ENCODE measurements around the gene FHIT. TPM values are rescaled to one million over a fixed set of nuclear protein-coding genes. Genes with fewer than 3 reads are reported as not detected.

FHIT gene
- polyA plus RNA-seq, 1 of the 3 experiments (the other 2 are of a cell fraction), result 0.41 TPM

DNA sequence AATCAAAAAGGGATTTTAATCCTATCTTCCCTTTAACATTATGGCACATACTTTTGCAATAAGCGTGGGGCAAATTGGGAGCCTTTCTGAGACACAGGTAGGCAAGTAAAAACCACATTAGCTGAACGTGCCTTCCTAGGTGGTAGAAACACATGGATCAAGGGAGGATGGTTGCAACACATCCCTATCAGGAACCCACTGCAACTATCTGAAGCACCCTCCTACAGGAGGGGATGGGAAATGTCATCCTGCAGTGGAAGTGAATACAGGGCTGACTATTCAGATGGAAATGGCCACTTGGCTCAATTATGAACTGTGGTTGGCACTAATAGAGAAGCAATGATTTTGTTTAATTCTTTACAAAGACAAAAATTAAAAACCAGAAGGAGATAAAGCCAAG lies 826.3 kb downstream of the FHIT start:
- Histone ChIP-seq H3K27me3 (ENCODE audit: insufficient read depth) (no peaks in the 10 kb centered on the region), H4K20me1 (ENCODE audit: insufficient read depth) (no peaks in the 10 kb centered on the region), H3K4me2 (no peak overlapping the region), H3K4me1 (ENCODE audit: control insufficient read depth in 1 of 2, insufficient read depth in 2 of 2, low read depth in 1 of 2, low read length in 1 of 2) (no peaks in the 10 kb centered on the region), H3K36me3 (replicated peaks in 1 of 2; ENCODE audit: control insufficient read depth in 1 of 2, insufficient read depth in 2 of 2, low read length in 1 of 2) (no peaks in the 10 kb centered on the region), H3K79me2 (ENCODE audit: insufficient read depth) (no peaks in the 10 kb centered on the region), H2AFZ (ENCODE audit: low read depth) (no peak overlapping the region), H3K4me3 (ENCODE audit: low read depth in 2 of 2, low read length in 1 of 2) (no peak overlapping the region), H3K9me2 (no peaks in the 10 kb centered on the region), H3F3A (replicated peaks; ENCODE audit: insufficient read depth) (no peaks in the 10 kb centered on the region), H3K9me3 (no peaks in the 10 kb centered on the region), H3K27ac (ENCODE audit: low read depth in 2 of 2, low read length in 1 of 2) (no peak overlapping the region), H3K9ac (no peak overlapping the region)
- TF ChIP-seq ELF1 (IDR thresholded peaks at IDR 0.05) (no peak), EP300 (IDR thresholded peaks at IDR 0.05; ENCODE audit: borderline replicate concordance in 1 of 2, low read depth in 1 of 2, low read length in 1 of 2) (no peak), JUND (IDR thresholded peaks at IDR 0.05) (no peak), YY1 (IDR thresholded peaks at IDR 0.05; ENCODE audit: low read depth) (no peak), USF2 (IDR thresholded peaks at IDR 0.05; ENCODE audit: borderline replicate concordance, low read depth, low read length) (no peak), EZH2phosphoT487 (IDR thresholded peaks at IDR 0.05; ENCODE audit: borderline replicate concordance, low read depth) (no peak), FOXM1 (IDR thresholded peaks at IDR 0.05; ENCODE audit: low read depth) (no peak), TEAD4 (IDR thresholded peaks at IDR 0.05; ENCODE audit: borderline replicate concordance, insufficient read depth) (no peak), TCF12 (IDR thresholded peaks at IDR 0.05) (no peak), TAF1 (IDR thresholded peaks at IDR 0.05; ENCODE audit: borderline replicate concordance, low read depth, low read length) (no peak), REST (IDR thresholded peaks at IDR 0.05; ENCODE audit: low read depth, low read length) (no peak), CHD2 (IDR thresholded peaks at IDR 0.05; ENCODE audit: low read length, partially characterized antibody) (no peak), GABPA (IDR thresholded peaks at IDR 0.05; ENCODE audit: low read depth) (no peak), RFX5 (IDR thresholded peaks at IDR 0.05; ENCODE audit: low read length) (no peak)
- no peak for DNase-seq
- CTCF ChIA-PET, result interaction anchor here (1.3 kb wide), 1 partner anchor 12 kb away, joined by 3 read pairs; no protein-coding TSS in a partner anchor
- WGBS (ENCODE audit: low lambda C conversion rate), result 42% methylated on average over 2 of the region's 2 CpGs
- POLR2A ChIA-PET, result no interaction called here

DNA sequence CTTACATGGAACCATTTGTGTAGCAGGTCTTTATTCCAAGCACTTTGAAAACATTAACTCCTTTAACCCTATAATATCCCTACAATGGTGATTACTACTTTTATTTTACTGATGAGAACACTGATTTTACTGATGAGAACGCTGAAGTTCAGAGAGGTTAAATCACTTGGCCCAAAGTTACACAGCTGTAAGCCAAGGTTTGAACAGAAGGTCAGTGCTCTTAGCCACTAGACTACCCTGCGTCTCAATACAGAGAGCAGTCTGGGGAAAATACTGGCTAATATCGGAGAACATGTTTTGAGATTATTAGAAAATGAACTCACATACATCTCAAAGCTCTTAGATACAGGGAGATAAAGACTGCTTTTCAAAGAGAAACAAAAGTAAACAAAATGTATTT lies 827.2 kb downstream of the FHIT start:
- no peak overlapping the region for H3K9ac ChIP-seq
- no peaks in the 10 kb centered on the region for H4K20me1 ChIP-seq (ENCODE audit: insufficient read depth)
- no peaks in the 10 kb centered on the region for H3K79me2 ChIP-seq (ENCODE audit: insufficient read depth)
- H3K36me3 ChIP-seq (replicated peaks in 1 of 2; ENCODE audit: control insufficient read depth in 1 of 2, insufficient read depth in 2 of 2, low read length in 1 of 2), result no peaks in the 10 kb centered on the region
- H3K4me1 ChIP-seq (ENCODE audit: control insufficient read depth in 1 of 2, insufficient read depth in 2 of 2, low read depth in 1 of 2, low read length in 1 of 2), result no peaks in the 10 kb centered on the region
- no peaks in the 10 kb centered on the region for H3K27me3 ChIP-seq (ENCODE audit: insufficient read depth)
- POLR2A ChIA-PET, result no interaction called here
- 52% methylated on average over 3 of the region's 3 CpGs for WGBS (ENCODE audit: low lambda C conversion rate)
- H3K4me2 ChIP-seq, result no peak overlapping the region
- CTCF ChIA-PET, result interaction anchor here (1.3 to 1.4 kb wide), 2 partner anchors 8 to 13 kb away, joined by 3 read pairs; no protein-coding TSS in a partner anchor
- no peak overlapping the region for H2AFZ ChIP-seq (ENCODE audit: low read depth)
- no peaks in the 10 kb centered on the region for H3F3A ChIP-seq (replicated peaks; ENCODE audit: insufficient read depth)
- H3K4me3 ChIP-seq (ENCODE audit: low read depth in 2 of 2, low read length in 1 of 2), result no peak overlapping the region
- no peak for DNase-seq
- H3K27ac ChIP-seq (ENCODE audit: low read depth in 2 of 2, low read length in 1 of 2), result no peak overlapping the region
- H3K9me3 ChIP-seq, result no peaks in the 10 kb centered on the region
- no peaks in the 10 kb centered on the region for H3K9me2 ChIP-seq
- TF ChIP-seq EP300 (IDR thresholded peaks at IDR 0.05; ENCODE audit: borderline replicate concordance in 1 of 2, low read depth in 1 of 2, low read length in 1 of 2) (no peak), RCOR1 (IDR thresholded peaks at IDR 0.05; ENCODE audit: low read length) (no peak), MXI1 (IDR thresholded peaks at IDR 0.05; ENCODE audit: low read depth, low read length) (no peak), PBX3 (IDR thresholded peaks at IDR 0.05) (no peak), YY1 (IDR thresholded peaks at IDR 0.05; ENCODE audit: low read depth) (no peak), ELF1 (IDR thresholded peaks at IDR 0.05) (no peak), MEF2A (IDR thresholded peaks at IDR 0.05; ENCODE audit: borderline replicate concordance, low read depth) (no peak), NFIC (IDR thresholded peaks at IDR 0.05; ENCODE audit: borderline replicate concordance) (no peak), FOSL2 (IDR thresholded peaks at IDR 0.05; ENCODE audit: borderline replicate concordance, low read depth) (no peak), USF2 (IDR thresholded peaks at IDR 0.05; ENCODE audit: borderline replicate concordance, low read depth, low read length) (no peak)
- TF ChIP-seq, protein P1, sequence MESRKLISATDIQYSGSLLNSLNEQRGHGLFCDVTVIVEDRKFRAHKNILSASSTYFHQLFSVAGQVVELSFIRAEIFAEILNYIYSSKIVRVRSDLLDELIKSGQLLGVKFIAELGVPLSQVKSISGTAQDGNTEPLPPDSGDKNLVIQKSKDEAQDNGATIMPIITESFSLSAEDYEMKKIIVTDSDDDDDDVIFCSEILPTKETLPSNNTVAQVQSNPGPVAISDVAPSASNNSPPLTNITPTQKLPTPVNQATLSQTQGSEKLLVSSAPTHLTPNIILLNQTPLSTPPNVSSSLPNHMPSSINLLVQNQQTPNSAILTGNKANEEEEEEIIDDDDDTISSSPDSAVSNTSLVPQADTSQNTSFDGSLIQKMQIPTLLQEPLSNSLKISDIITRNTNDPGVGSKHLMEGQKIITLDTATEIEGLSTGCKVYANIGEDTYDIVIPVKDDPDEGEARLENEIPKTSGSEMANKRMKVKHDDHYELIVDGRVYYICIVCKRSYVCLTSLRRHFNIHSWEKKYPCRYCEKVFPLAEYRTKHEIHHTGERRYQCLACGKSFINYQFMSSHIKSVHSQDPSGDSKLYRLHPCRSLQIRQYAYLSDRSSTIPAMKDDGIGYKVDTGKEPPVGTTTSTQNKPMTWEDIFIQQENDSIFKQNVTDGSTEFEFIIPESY (IDR thresholded peaks at IDR 0.05; ENCODE audit: borderline replicate concordance, low read depth), result no peak
